ENCODE measurements around the gene VIPR2. TPM values are rescaled to one million over a fixed set of nuclear protein-coding genes. Genes with fewer than 3 reads are reported as not detected.

Gene VIPR2
- total RNA-seq, 1 donor, result not detected

DNA sequence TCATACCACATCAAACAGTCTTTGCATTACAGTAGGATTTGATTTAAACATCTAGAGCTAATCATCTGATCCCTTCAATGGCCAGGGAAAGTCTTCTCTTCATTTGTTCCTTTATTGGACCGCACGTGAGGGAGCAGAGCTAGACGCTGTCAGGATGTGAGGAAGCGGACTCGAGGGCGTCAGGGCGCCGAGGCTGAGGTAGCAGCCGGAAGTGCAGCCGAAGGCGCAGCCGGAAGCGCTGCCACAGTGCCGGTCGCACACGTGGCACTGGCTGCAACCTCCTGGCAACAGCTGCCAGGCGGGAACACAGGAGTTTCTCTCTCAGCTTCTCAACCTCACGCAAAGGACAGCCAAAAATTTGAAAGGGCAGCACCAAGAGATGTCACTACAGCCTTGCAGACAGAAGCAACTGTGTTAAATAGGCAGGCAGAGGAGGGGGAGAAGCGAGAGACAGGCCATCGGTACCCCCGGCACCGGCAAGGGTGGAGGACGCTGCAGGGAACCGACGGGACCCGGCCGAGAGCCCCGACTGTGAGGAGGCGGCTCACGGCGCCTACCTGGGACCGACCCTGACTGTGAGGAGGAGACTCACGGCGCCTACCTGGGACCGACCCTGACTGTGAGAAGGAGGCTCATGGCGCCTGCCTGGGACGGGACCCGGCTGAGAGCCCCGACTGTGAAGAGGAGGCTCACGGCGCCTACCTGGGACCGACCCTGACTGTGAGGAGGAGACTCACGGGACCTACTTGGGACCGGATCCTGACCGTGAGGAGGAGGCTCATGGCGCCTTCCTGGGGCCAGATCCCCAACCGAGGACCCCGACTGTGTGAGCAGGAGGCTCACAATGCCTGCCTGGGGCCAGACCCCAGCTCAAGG lies 32.3 kb downstream of the VIPR2 start:
- DNase-seq (ENCODE audit: low read depth), result no peak
- no peak overlapping the region for H3K4me3 ChIP-seq (ENCODE audit: low read depth, low read length)
- TF ChIP-seq, protein P1, sequence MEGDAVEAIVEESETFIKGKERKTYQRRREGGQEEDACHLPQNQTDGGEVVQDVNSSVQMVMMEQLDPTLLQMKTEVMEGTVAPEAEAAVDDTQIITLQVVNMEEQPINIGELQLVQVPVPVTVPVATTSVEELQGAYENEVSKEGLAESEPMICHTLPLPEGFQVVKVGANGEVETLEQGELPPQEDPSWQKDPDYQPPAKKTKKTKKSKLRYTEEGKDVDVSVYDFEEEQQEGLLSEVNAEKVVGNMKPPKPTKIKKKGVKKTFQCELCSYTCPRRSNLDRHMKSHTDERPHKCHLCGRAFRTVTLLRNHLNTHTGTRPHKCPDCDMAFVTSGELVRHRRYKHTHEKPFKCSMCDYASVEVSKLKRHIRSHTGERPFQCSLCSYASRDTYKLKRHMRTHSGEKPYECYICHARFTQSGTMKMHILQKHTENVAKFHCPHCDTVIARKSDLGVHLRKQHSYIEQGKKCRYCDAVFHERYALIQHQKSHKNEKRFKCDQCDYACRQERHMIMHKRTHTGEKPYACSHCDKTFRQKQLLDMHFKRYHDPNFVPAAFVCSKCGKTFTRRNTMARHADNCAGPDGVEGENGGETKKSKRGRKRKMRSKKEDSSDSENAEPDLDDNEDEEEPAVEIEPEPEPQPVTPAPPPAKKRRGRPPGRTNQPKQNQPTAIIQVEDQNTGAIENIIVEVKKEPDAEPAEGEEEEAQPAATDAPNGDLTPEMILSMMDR (IDR thresholded peaks at IDR 0.05; ENCODE audit: insufficient read depth, low read depth, low read length), result no peak

DNA sequence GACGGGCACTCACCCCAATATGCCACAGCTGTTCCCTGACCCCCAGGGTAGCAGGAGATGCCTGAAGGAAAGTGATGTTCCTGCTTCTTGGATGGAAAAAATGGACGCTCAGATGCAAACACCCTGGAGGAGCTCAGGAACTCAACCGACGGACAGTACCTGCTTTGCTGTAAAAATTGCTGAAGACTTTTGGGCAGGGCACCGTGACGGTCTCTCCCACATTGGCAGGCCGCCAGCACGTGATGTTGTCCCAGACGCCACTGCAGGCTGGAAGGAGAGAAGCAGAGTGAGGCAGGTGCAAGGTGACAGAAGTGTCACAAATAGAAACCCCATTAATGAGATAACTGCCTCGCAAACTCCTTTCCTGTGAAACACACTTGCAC lies 35.0 kb downstream of the VIPR2 start:
- no peak overlapping the region for H3K4me3 ChIP-seq (ENCODE audit: low read depth, low read length)
- TF ChIP-seq, protein P1 (IDR thresholded peaks at IDR 0.05; ENCODE audit: insufficient read depth, low read depth, low read length), result no peak
- no peak for DNase-seq (ENCODE audit: low read depth)

DNA sequence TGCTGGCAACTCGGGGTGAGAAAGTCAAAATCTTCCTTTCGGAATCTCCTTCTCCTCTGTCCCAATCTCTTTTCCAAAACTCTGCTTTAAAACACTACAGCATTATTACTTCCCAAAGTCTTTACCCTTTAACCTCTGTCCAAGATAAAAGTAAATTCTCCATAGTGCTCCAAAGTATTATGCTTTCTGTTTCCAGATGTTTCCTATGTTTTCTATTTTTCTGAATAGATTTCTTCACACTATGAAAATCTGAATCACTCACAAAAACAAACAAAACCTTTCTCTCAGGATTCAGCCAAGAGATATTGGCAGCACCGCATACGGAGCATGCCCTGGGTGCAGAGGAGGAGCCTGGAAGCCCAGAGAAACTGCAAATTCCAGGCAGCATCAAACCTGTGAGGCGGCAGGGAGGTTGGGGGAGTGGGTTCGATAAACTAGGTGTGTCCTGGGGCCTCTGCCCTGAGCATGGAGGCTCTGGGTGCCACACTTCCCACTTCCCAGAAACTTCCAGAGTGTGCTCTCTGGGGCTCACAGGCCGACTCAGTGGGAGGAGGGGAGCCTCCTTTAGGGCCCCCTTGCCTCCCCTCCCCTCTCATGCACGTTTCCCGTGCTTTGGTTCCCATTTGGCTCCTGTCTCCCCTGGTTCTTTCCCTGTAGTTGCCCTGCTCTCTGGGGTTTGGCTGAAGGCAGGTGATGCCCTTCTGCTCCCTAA lies 35.6 kb downstream of the VIPR2 start:
- DNase-seq (ENCODE audit: low read depth), result no peak
- TF ChIP-seq, protein P1 (IDR thresholded peaks at IDR 0.05; ENCODE audit: insufficient read depth, low read depth, low read length), result no peak
- no peak overlapping the region for H3K4me3 ChIP-seq (ENCODE audit: low read depth, low read length)

DNA sequence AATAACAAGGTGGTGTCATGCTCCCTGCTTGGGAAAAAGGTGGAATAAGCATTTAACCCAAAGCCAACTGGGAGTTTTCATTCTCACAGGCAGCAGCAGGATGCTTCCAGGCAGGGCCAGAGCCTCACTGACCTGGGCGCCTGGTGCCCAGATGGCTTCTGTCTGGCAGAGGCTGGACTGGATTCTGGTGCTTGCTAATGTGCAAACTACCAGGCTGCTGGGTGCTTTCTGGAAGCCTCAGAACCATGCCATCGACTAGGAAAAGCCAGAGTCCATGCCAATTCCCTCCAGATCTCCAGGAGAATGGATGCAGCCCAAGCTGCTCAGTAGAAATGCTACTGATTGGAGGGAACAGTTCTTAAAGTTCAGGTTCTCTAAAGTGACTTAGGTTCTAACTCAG lies 36.2 kb downstream of the VIPR2 start:
- H3K4me3 ChIP-seq (ENCODE audit: low read depth, low read length), result no peak overlapping the region
- TF ChIP-seq, protein P1 (IDR thresholded peaks at IDR 0.05; ENCODE audit: insufficient read depth, low read depth, low read length), result no peak
- no peak for DNase-seq (ENCODE audit: low read depth)

DNA sequence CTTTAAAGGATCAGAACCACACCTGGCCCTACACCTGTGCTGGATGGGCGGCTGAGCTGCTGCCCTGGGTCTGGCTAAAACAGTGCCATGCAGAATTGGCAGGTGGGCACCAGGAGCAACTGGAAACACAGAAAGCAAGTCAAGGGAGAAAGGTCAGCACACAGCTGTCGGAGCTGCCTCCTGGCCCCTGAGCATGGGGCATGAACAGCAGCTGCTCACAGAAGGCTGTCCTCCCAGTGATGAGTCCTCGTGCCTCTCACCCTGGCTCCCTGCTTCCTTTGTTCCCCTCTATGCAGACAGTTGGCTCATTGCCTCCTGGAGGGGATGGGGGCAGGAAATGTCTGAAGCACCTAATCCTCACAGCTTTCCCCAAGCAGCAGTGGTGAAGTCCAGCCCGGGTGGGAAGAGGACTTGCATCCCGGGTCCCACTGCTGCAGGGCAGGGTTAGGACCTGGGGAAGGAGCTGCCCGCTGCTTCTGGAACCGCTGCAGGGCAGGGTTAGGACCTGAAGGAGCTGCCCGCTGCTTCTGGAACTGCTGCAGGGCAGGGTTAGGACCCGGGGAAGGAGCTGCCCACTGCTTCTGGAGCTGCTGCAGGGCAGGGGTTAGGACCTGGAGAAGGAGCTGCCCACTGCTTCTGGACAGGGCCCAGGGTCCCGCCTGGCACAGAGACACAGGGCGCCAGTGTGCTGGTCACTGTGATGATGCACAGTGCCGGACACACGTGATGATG lies 37.3 kb downstream of the VIPR2 start:
- no peak for DNase-seq (ENCODE audit: low read depth)
- no peak overlapping the region for H3K4me3 ChIP-seq (ENCODE audit: low read depth, low read length)
- TF ChIP-seq, protein P1 (IDR thresholded peaks at IDR 0.05; ENCODE audit: insufficient read depth, low read depth, low read length), result no peak

DNA sequence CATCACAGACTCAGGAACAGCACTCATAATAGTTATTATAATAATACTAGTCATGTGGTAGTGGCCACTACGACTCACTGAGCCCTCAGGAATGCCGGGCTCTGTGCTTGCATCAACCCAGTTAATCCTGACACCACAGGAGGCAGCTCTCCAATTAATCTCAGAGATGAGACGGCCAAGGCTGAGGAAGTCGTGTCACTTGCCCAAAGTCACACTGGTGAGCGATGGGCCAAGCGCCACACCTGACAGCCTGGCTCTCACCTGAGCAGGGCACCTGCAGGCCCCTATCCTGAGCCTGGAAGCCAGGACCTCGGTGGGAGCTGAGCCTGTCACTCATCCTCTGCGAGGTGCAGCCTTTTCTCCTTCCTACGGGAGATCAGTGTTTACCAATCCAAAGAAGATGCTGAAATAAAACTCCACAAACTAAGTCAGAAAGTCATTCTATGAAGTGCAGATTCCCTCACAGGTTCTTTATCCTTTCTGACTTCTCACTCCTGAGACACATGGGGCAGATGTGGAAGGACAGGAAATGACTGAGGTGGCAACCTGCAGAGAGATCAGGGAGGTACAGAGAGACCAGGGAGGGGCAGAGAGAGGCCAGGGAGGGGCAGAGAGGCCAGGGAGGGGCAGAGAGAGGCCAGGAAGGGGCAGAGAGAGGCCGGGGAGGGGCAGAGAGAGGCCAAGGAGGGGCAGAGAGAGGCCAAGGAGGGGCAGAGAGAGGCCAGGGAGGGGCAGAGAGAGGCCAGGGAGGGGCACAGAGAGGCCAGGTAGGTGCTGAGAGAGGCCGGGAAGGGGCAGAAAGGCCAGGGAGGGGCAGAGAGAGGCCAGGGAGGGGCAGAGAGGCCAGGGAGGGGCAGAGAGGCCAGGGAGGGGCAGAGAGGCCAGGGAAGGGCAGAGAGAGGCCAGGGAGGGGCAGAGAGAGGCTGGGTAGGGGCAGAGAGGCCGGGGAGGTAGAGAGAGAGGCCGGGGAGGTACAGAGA lies 38.5 kb downstream of the VIPR2 start:
- no peak for DNase-seq (ENCODE audit: low read depth)
- H3K4me3 ChIP-seq (ENCODE audit: low read depth, low read length), result no peak overlapping the region
- TF ChIP-seq, protein P1 (IDR thresholded peaks at IDR 0.05; ENCODE audit: insufficient read depth, low read depth, low read length), result no peak

Measured in fibroblast of villous mesenchyme (primary cell).